ENCODE results near the gene ZNF341. TPM values are rescaled to one million over a fixed set of nuclear protein-coding genes. Genes with fewer than 3 reads are reported as not detected.
A peak's percentile ranks its signal among the peaks of the same experiment; 100 is the strongest.

Gene ZNF341
- total RNA-seq, 1 experiment from 2014 or later, result 7.7 TPM

DNA sequence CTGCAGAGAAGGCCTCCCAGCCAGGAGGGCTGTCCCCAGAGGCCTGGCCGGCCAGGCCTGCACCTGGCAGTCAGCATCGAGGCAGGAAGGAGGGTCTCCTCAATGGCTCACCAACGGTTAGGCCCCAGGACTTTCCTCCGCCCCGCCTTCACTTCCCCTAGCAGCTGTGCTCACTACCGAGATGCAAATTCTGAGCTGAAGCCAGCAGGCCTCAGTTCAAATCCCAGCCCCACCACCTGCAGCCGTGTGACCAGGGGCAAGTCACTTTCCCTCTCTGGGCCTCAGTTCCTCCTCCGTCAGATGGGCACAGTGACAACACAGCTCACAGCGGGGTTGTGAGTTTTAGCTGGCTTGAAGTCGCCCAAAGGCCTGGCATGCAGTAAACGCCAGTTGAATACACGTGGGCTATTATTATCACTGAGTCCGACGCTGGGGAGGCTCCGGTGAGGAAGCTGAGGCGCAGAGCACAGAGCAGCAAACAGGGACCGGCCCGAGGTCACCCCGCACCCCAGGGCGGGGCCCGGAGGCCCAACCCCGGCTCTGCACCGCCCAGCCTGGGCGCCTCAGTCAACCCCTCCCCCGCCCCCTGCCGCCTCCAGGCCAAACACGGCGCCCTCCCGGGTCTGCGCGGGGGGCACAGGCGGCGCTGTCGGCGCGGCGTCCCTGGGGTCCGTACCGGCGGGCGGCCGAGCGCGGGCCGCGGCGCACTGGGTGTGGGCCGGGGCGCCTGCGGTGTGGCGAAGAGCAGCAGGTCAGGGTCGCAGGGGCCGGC, 46.3 kb upstream of the ZNF341 start:
- ChIA-PET POLR2A (no interaction called here), CTCF (interaction anchor here (0.5 kb wide), 1 partner anchor 274 kb away, joined by 4 read pairs; no protein-coding TSS in a partner anchor)
- no peak for DNase-seq (ENCODE audit: low read depth, low spot score)
- Histone ChIP-seq H3K9me3 (ENCODE audit: control insufficient read depth, insufficient read depth, low read depth, low read length) (no peaks in the 10 kb centered on the region), H3K4me1 (ENCODE audit: control insufficient read depth, insufficient read depth, low read length) (peaks cover 6% of the 10 kb centered on the region), H3K27ac (ENCODE audit: low read length) (peak overlapping the region; percentile 80), H3K4me3 (ENCODE audit: low read depth in 2 of 2, low read length in 2 of 2) (peak overlapping the region; percentile 58 to 83), H3K36me3 (ENCODE audit: control insufficient read depth, insufficient read depth, low read length) (no peaks in the 10 kb centered on the region), H3K27me3 (ENCODE audit: control insufficient read depth, insufficient read depth, low read length) (no peaks in the 10 kb centered on the region)
- intact Hi-C loops (cut with micrococcal nuclease; ENCODE audit: unreplicated experiment) (no loop called here), in situ Hi-C loops (cut with HindIII; ENCODE audit: low pct_unique_long_range_greater_than_20kb, low sequenced_read_pairs) (no loop called here)
- no TSS peak for BruUV-seq (replicated peaks)
- ATAC-seq, result peak; percentile 73
- no peak for TF ChIP-seq TCF7L2 (IDR thresholded peaks at IDR 0.05; ENCODE audit: low read depth, low read length)
- TF ChIP-seq POLR2AphosphoS5 (IDR thresholded peaks at IDR 0.05; ENCODE audit: low read depth, low read length), result no peak
- no peak for TF ChIP-seq SIN3A (IDR thresholded peaks at IDR 0.05; ENCODE audit: borderline replicate concordance, insufficient read depth, low read depth, low read length)

- ATAC-seq (peak; percentile 97), DNase-seq (ENCODE audit: low read depth, low spot score) (peak; percentile 28)
- BruUV-seq (replicated peaks), result no TSS peak
- ChIA-PET CTCF (no interaction called here), POLR2A (no interaction called here)
- Histone ChIP-seq H3K4me3 (ENCODE audit: low read depth in 2 of 2, low read length in 2 of 2) (peak within 1 kb of the TSS; percentile 58 to 83), H3K27ac (ENCODE audit: low read length) (peak within 1 kb of the TSS; percentile 87), H3K4me1 (ENCODE audit: control insufficient read depth, insufficient read depth, low read length) (peaks cover 6% of the 10 kb centered on the region), H3K27me3 (ENCODE audit: control insufficient read depth, insufficient read depth, low read length) (no peaks in the 10 kb centered on the region), H3K9me3 (ENCODE audit: control insufficient read depth, insufficient read depth, low read depth, low read length) (no peaks in the 10 kb centered on the region), H3K36me3 (ENCODE audit: control insufficient read depth, insufficient read depth, low read length) (no peaks in the 10 kb centered on the region)
- peak; percentile 97 for TF ChIP-seq SIN3A (IDR thresholded peaks at IDR 0.05; ENCODE audit: borderline replicate concordance, insufficient read depth, low read depth, low read length)
- TF ChIP-seq TCF7L2 (IDR thresholded peaks at IDR 0.05; ENCODE audit: low read depth, low read length), result 0 out of 2 replicates have a peak, but pooled peaks have one; percentile 21
- TF ChIP-seq, protein P1, sequence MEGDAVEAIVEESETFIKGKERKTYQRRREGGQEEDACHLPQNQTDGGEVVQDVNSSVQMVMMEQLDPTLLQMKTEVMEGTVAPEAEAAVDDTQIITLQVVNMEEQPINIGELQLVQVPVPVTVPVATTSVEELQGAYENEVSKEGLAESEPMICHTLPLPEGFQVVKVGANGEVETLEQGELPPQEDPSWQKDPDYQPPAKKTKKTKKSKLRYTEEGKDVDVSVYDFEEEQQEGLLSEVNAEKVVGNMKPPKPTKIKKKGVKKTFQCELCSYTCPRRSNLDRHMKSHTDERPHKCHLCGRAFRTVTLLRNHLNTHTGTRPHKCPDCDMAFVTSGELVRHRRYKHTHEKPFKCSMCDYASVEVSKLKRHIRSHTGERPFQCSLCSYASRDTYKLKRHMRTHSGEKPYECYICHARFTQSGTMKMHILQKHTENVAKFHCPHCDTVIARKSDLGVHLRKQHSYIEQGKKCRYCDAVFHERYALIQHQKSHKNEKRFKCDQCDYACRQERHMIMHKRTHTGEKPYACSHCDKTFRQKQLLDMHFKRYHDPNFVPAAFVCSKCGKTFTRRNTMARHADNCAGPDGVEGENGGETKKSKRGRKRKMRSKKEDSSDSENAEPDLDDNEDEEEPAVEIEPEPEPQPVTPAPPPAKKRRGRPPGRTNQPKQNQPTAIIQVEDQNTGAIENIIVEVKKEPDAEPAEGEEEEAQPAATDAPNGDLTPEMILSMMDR (IDR thresholded peaks at IDR 0.05), result no peak; the same call in 1 of the 2 replicates
- no peak for TF ChIP-seq REST (IDR thresholded peaks at IDR 0.05; ENCODE audit: insufficient read depth in 1 of 2, low read depth in 2 of 2, low read length in 1 of 2)
- peak; percentile 53; the same call in 1 of the 2 replicates for TF ChIP-seq POLR2AphosphoS5 (IDR thresholded peaks at IDR 0.05; ENCODE audit: low read depth, low read length)
- intact Hi-C loops (cut with micrococcal nuclease; ENCODE audit: unreplicated experiment), result no loop called here
- in situ Hi-C loops (cut with HindIII; ENCODE audit: low pct_unique_long_range_greater_than_20kb, low sequenced_read_pairs), result no loop called here
Measured at GRCh38 chr20:33686100-33686983, 45.5 kb upstream of the ZNF341 start, which contains the start of gene E2F1. E2F1 (minus strand) TSS chr20:33686385; CDS start chr20:33686264, 121 bp downstream.
